H1 (cell line): ENCODE data around the gene SUCLG2. TPM values are rescaled to one million over a fixed set of nuclear protein-coding genes. Genes with fewer than 3 reads are reported as not detected.

Source experiments
- CTCF ChIA-PET: fragments of 300-600 bp; sonication (Branson Sonifier 250); formaldehyde crosslinking; loops from one replicate; lab custom pipeline; 2021; ENCODE audit not compliant: partially characterized antibody; lab: Charles Lee
- POLR2A ChIA-PET: fragments of 300-600 bp; sonication (Branson Sonifier 250); formaldehyde crosslinking; loops from one replicate; lab custom pipeline; 2021; ENCODE audit warnings: inconsistent platforms; ENCODE audit not compliant: partially characterized antibody; lab: Charles Lee
- DNase-seq, 2 experiments: peaks; one replicate each; pipeline versions ENCODE4 v3.0.0 to v3.0.0-alpha.2; 2010 to 2022; ENCODE audit warnings: low spot score in 2 of 2, low read depth in 1 of 2, mixed read lengths in 1 of 2
- FAIRE-seq: peaks from 2 replicates; lab custom pipeline; 2011; peaks lifted over from hg19 to GRCh38; lab: Jason Lieb, UNC
- H2AFZ ChIP-seq: 2 replicates; pipeline ENCODE4 v1.8.1; 2012; ENCODE audit warnings: low read length, inconsistent platforms
- H2AK5ac ChIP-seq: 2 replicates; pipeline ENCODE4 v1.6.1; 2013; ENCODE audit warnings: low read depth, low read length
- H2BK120ac ChIP-seq: replicated peaks from 2 replicates; pipeline ENCODE3; 2013; ENCODE audit warnings: low read depth, low read length, inconsistent platforms
- H2BK12ac ChIP-seq: 2 replicates; pipeline ENCODE4 v1.6.1; 2013; ENCODE audit warnings: low read depth, low read length
- H2BK15ac ChIP-seq: 2 replicates; pipeline ENCODE4 v1.6.1; 2013; ENCODE audit warnings: low read length
- H2BK20ac ChIP-seq: 2 replicates; pipeline ENCODE4 v1.6.1; 2013; ENCODE audit warnings: low read length
- H2BK5ac ChIP-seq: 2 replicates; pipeline ENCODE4 v1.6.1; 2013; ENCODE audit warnings: low read depth, low read length
- H3K14ac ChIP-seq: 2 replicates; pipeline ENCODE4 v1.6.1; 2013; ENCODE audit warnings: inconsistent platforms; ENCODE audit not compliant: insufficient read length
- H3K18ac ChIP-seq: 2 replicates; pipeline ENCODE4 v1.6.1; 2013; ENCODE audit warnings: low read length; ENCODE audit errors: extremely low read depth
- H3K23ac ChIP-seq: 2 replicates; pipeline ENCODE4 v1.6.1; 2013; ENCODE audit warnings: inconsistent platforms; ENCODE audit not compliant: insufficient read length
- H3K23me2 ChIP-seq: 2 replicates; pipeline ENCODE4 v1.6.1; 2013; ENCODE audit warnings: low read depth, low read length
- H3K27ac ChIP-seq: 2 replicates; pipeline ENCODE4 v1.6.1; 2011; ENCODE audit warnings: low read depth, low read length, inconsistent platforms
- H3K27me3 ChIP-seq, 4 experiments: replicated peaks in 1 of 4; 1 replicate in 1 of 4; 2 replicates in 3 of 4; pipeline versions ENCODE4 v1.6.1 to v1.8.1; 2011 to 2013; ENCODE audit warnings: low read length in 3 of 4, mild to moderate bottlenecking in 3 of 4, inconsistent platforms in 2 of 4, mixed read lengths in 2 of 4, moderate library complexity in 1 of 4; ENCODE audit not compliant: control insufficient read depth in 3 of 4, insufficient read depth in 3 of 4; ENCODE audit errors: extremely low read depth in 1 of 4
- H3K36me3 ChIP-seq, 4 experiments: 2 replicates each; pipeline versions ENCODE4 v1.6.1 to v1.8.1; 2011 to 2013; ENCODE audit warnings: mild to moderate bottlenecking in 4 of 4, low read length in 3 of 4, moderate library complexity in 2 of 4, control low read depth in 1 of 4, inconsistent platforms in 1 of 4; ENCODE audit not compliant: insufficient read depth in 4 of 4, control insufficient read depth in 2 of 4
- H3K4ac ChIP-seq: replicated peaks from 2 replicates; pipeline ENCODE3; 2013; ENCODE audit warnings: low read length, low read depth, mixed read lengths, inconsistent platforms; ENCODE audit not compliant: insufficient read length
- H3K4me1 ChIP-seq, 4 experiments: replicated peaks in 1 of 4; 1 replicate in 1 of 4; 2 replicates in 3 of 4; pipeline versions ENCODE4 v1.6.1 to v1.8.1; 2011 to 2013; ENCODE audit warnings: low read length in 3 of 4, inconsistent platforms in 2 of 4, mixed read lengths in 1 of 4; ENCODE audit not compliant: insufficient read depth in 4 of 4, control insufficient read depth in 3 of 4
- H3K4me2 ChIP-seq, 2 experiments: 2 replicates each; pipeline versions ENCODE4 v1.6.1 to v1.8.1; 2011 to 2013; ENCODE audit warnings: low read depth in 2 of 2, low read length in 2 of 2, control low read depth in 1 of 2, inconsistent platforms in 1 of 2, mild to moderate bottlenecking in 1 of 2; ENCODE audit not compliant: insufficient read depth in 1 of 2
- H3K4me3 ChIP-seq, 4 experiments: fragments of 200-600, 300-600 bp in 1 of 4; sonication (generic), shearing (Covaris generic), sonication (Bioruptor Twin) in 1 of 4; 2 replicates each; pipeline versions ENCODE4 v1.5.1 to v1.8.1; 2011 to 2016; ENCODE audit warnings: low read length in 4 of 4, low read depth in 3 of 4, control low read depth in 2 of 4, inconsistent platforms in 2 of 4, mild to moderate bottlenecking in 2 of 4, mixed read lengths in 1 of 4, moderate library complexity in 1 of 4; ENCODE audit not compliant: insufficient read depth in 2 of 4; ENCODE audit errors: extremely low read depth in 1 of 4
- H3K56ac ChIP-seq: replicated peaks from 2 replicates; pipeline ENCODE3; 2013; ENCODE audit warnings: low read depth, mild to moderate bottlenecking, mixed read lengths, low read length, inconsistent platforms; ENCODE audit not compliant: insufficient read length
- H3K79me1 ChIP-seq: 2 replicates; pipeline ENCODE4 v1.6.1; 2013; ENCODE audit warnings: low read depth, low read length, control low read depth
- H3K79me2 ChIP-seq, 2 experiments: 2 replicates each; pipeline versions ENCODE4 v1.6.1 to v1.8.1; 2012 to 2013; ENCODE audit warnings: low read length in 2 of 2, mild to moderate bottlenecking in 2 of 2, inconsistent platforms in 1 of 2; ENCODE audit not compliant: insufficient read depth in 2 of 2, control insufficient read depth in 1 of 2
- H3K9ac ChIP-seq, 4 experiments: replicated peaks in 1 of 4; 1 replicate in 1 of 4; 2 replicates in 3 of 4; pipeline versions ENCODE4 v1.6.1 to v1.8.1; 2011 to 2013; ENCODE audit warnings: low read depth in 3 of 4, low read length in 3 of 4, control low read depth in 2 of 4, mild to moderate bottlenecking in 2 of 4, moderate library complexity in 2 of 4, inconsistent platforms in 1 of 4; ENCODE audit errors: extremely low read depth in 1 of 4
- H3K9me3 ChIP-seq, 2 experiments: 2 replicates each; pipeline versions ENCODE4 v1.6.1 to v1.8.1; 2012 to 2013; ENCODE audit warnings: mild to moderate bottlenecking in 2 of 2, moderate library complexity in 2 of 2, control low read depth in 1 of 2, inconsistent platforms in 1 of 2, low read depth in 1 of 2, low read length in 1 of 2, mixed read lengths in 1 of 2; ENCODE audit not compliant: insufficient read depth in 2 of 2
- H4K20me1 ChIP-seq, 2 experiments: replicated peaks in 1 of 2; 2 replicates each; pipeline versions ENCODE3 to v1.8.1; 2011 to 2013; ENCODE audit warnings: inconsistent platforms in 2 of 2, low read length in 2 of 2, mild to moderate bottlenecking in 1 of 2; ENCODE audit not compliant: insufficient read depth in 2 of 2, control insufficient read depth in 1 of 2
- H4K5ac ChIP-seq: 2 replicates; pipeline ENCODE4 v1.6.1; 2013; ENCODE audit warnings: low read length, low read depth, mixed read lengths, inconsistent platforms; ENCODE audit not compliant: insufficient read length
- H4K8ac ChIP-seq: 2 replicates; pipeline ENCODE4 v1.8.0; 2013; ENCODE audit warnings: mild to moderate bottlenecking, moderate library complexity, low read length, inconsistent platforms; ENCODE audit not compliant: insufficient read depth; ENCODE audit errors: extremely low read depth
- H4K91ac ChIP-seq: replicated peaks from 2 replicates; pipeline ENCODE3; 2013; ENCODE audit warnings: low read length, mixed read lengths, inconsistent platforms; ENCODE audit not compliant: insufficient read length
- BCL11A ChIP-seq, 2 experiments: IDR thresholded peaks; one replicate each; pipeline ENCODE4 v1.6.1; 2011; ENCODE audit warnings: low read depth in 2 of 2, low read length in 2 of 2, mild to moderate bottlenecking in 2 of 2
- CBX8 ChIP-seq: fragments of 300-800, 300-1000 bp; sonication (generic); IDR thresholded peaks from 2 replicates; pipeline ENCODE4 v1.7.1; 2016; ENCODE audit warnings: low read depth, low read length, borderline replicate concordance
- CREB1 ChIP-seq: IDR thresholded peaks from 2 replicates; pipeline ENCODE4 v1.6.1; 2012; ENCODE audit warnings: inconsistent platforms
- EP300 ChIP-seq, 2 experiments: IDR thresholded peaks; 1 replicate in 1 of 2; 2 replicates in 1 of 2; pipeline ENCODE4 v1.6.1; 2011 to 2012; ENCODE audit warnings: low read depth in 2 of 2, low read length in 2 of 2, mild to moderate bottlenecking in 2 of 2, borderline replicate concordance in 1 of 2, inconsistent platforms in 1 of 2, moderate library complexity in 1 of 2
- GTF2F1 ChIP-seq: IDR thresholded peaks from 2 replicates; pipeline ENCODE4 v1.6.1; 2012; ENCODE audit warnings: low read depth, low read length, improper control_type of control experiment, borderline replicate concordance
- HDAC6 ChIP-seq: IDR thresholded peaks from one replicate; pipeline ENCODE4 v1.7.1; 2012; ENCODE audit warnings: low read depth, mild to moderate bottlenecking, inconsistent platforms, low read length, moderate library complexity
- JUND ChIP-seq: IDR thresholded peaks from 2 replicates; pipeline ENCODE4 v1.6.1; 2011; ENCODE audit warnings: mild to moderate bottlenecking, improper control_type of control experiment, low read length
- KDM4A ChIP-seq: IDR thresholded peaks from one replicate; pipeline ENCODE4 v1.7.1; 2012; ENCODE audit warnings: low read depth, mild to moderate bottlenecking, moderate library complexity, low read length, inconsistent platforms; ENCODE audit not compliant: severe bottlenecking
- POLR2AphosphoS5 ChIP-seq: IDR thresholded peaks from 2 replicates; pipeline ENCODE4 v1.6.1; 2011; ENCODE audit warnings: low read depth, low read length
- RNF2 ChIP-seq: fragments of 200-900, 300-1000 bp; sonication (generic); IDR thresholded peaks from 2 replicates; pipeline ENCODE4 v1.7.1; 2016; ENCODE audit warnings: borderline replicate concordance, low read depth, mild to moderate bottlenecking, antibody characterized with exemption, low read length; ENCODE audit not compliant: poor library complexity, severe bottlenecking; ENCODE audit errors: missing control alignments
- SP1 ChIP-seq: IDR thresholded peaks from 2 replicates; pipeline ENCODE4 v1.6.1; 2011; ENCODE audit warnings: low read depth, low read length
- SUZ12 ChIP-seq: fragments of 200-600 bp; sonication (generic); IDR thresholded peaks from 2 replicates; pipeline ENCODE4 v1.6.1; 2012; ENCODE audit warnings: mild to moderate bottlenecking, inconsistent platforms, low read length, moderate library complexity, mixed read lengths
- TBP ChIP-seq: IDR thresholded peaks from 2 replicates; pipeline ENCODE4 v1.6.1; 2011; ENCODE audit warnings: low read depth, low read length, improper control_type of control experiment
- TEAD4 ChIP-seq: IDR thresholded peaks from 2 replicates; pipeline ENCODE4 v1.6.1; 2012; ENCODE audit warnings: low read depth, low read length, inconsistent platforms, mixed read lengths
- WGBS, 2 experiments: shearing (Covaris generic) in 1 of 2; methylation state at CpG; one replicate each; pipeline versions ENCODE4 v1.1.6 to v1.1.7; 2013 to 2015; ENCODE audit warnings: low lambda C conversion rate in 2 of 2, mixed read lengths in 2 of 2, inconsistent platforms in 1 of 2, low coverage in 1 of 2, missing lambda C conversion rate in 1 of 2; ENCODE audit not compliant: insufficient replicate concordance in 2 of 2, insufficient coverage in 1 of 2, insufficient read length in 1 of 2; ENCODE audit errors: extremely low coverage in 1 of 2, missing lambda C conversion rate in 1 of 2; 5-methylcytosine and 5-hydroxymethylcytosine counted together
- polyA plus RNA-seq, 7 experiments: library from polyadenylated mRNA; depleted of rRNA in 3 of 7; stranded (reverse) in 5 of 7; unstranded in 2 of 7; fragments of >200 nt in 5 of 7; fragments of 200-250 nt in 2 of 7; gene quantifications; 1 replicate in 5 of 7; 2 replicates in 1 of 7; 4 replicates in 1 of 7; pipeline versions ENCODE4 v1.2.1 to v1.2.3, GENCODE V29; 2011 to 2013; ENCODE audit warnings: missing spikeins in 2 of 7, mixed read lengths in 2 of 7
- total RNA-seq: library from RNA; stranded (reverse); fragmentation: NEBNext Ultra II Directional; extraction: Animal tissue kit (Norgen Biotek cat#: 25700); gene quantifications from 2 replicates; pipeline ENCODE4 v1.2.1, GENCODE V29; 2021

The SUCLG2 gene
- total and polyA plus RNA-seq, 2 of the 8 experiments (the other 6 are each of a cell fraction or from before 2014, with no cell fraction given), result 12.9 to 46.2 TPM

GRCh38 chr3:67458408-67458807, 196.0 kb downstream of the SUCLG2 start:
- Histone ChIP-seq H3K9me3 (no peaks in the 10 kb centered on the region), H3K4me1 (no peaks in the 10 kb centered on the region), H3K9ac (no peak overlapping the region), H2BK20ac (no peak overlapping the region), H2BK120ac (no peak overlapping the region), H4K5ac (no peak overlapping the region), H3K4me2 (no peak overlapping the region), H3K4me3 (no peak overlapping the region), H4K20me1 (no peaks in the 10 kb centered on the region), H3K23me2 (no peaks in the 10 kb centered on the region), H3K79me1 (no peaks in the 10 kb centered on the region), H2BK15ac (no peak overlapping the region), H3K4ac (no peak overlapping the region), H2AFZ (no peak overlapping the region), H3K18ac (no peak overlapping the region), H2BK5ac (no peak overlapping the region), H3K56ac (no peak overlapping the region), H4K8ac (no peak overlapping the region), H3K23ac (no peak overlapping the region), H4K91ac (no peak overlapping the region), H2BK12ac (no peak overlapping the region), H3K14ac (no peak overlapping the region), H3K27me3 (no peaks in the 10 kb centered on the region), H3K79me2 (no peaks in the 10 kb centered on the region), H3K36me3 (no peaks in the 10 kb centered on the region), H3K27ac (no peak overlapping the region), H2AK5ac (no peak overlapping the region)
- CTCF ChIA-PET, result interaction anchor here (0.6 to 0.7 kb wide), 2 partner anchors 31 to 102 kb away, joined by 3 to 4 read pairs; no protein-coding TSS in a partner anchor
- no peak for DNase-seq
- FAIRE-seq, result no peak
- POLR2A ChIA-PET, result no interaction called here
- 86% methylated on average over 5 of the region's 5 CpGs; no CpG with 5 or more reads in 1 of the 2 experiments for WGBS, 2 experiments
- TF ChIP-seq HDAC6, result no peak
- no peak for TF ChIP-seq SP1
- no peak for TF ChIP-seq CBX8
- no peak for TF ChIP-seq SUZ12
- no peak for TF ChIP-seq RNF2
- no peak for TF ChIP-seq TEAD4
- no peak for TF ChIP-seq KDM4A
- no peak for TF ChIP-seq BCL11A (IDR thresholded peaks at IDR 0.05; ENCODE audit: low read depth in 2 of 2, low read length in 2 of 2)
- TF ChIP-seq GTF2F1, result no peak
- TF ChIP-seq CREB1, result no peak
- TF ChIP-seq EP300 (IDR thresholded peaks at IDR 0.05; ENCODE audit: borderline replicate concordance in 1 of 2, low read depth in 2 of 2, low read length in 2 of 2), result no peak
- TF ChIP-seq JUND, result no peak
- TF ChIP-seq POLR2AphosphoS5, result no peak
- TF ChIP-seq TBP, result no peak
